PC-9 (cell line): Measurements from ENCODE around the gene VPS39. TPM values are rescaled to one million over a fixed set of nuclear protein-coding genes. Genes with fewer than 3 reads are reported as not detected.

Experiments
- BruUV-seq: library from RNA; stranded (reverse); fragments of 400-500 nt; replicated peaks from 2 replicates; lab custom pipeline; 2021; lab: Mats Ljungman, UMichigan
- CTCF ChIA-PET: fragments of 300-600 bp; sonication (Branson Sonifier 250); formaldehyde crosslinking; loops from one replicate; lab custom pipeline; 2022; ENCODE audit warnings: antibody characterized with exemption; lab: Charles Lee
- POLR2A ChIA-PET: fragments of 300-600 bp; sonication (Branson Sonifier 250); formaldehyde crosslinking; loops from one replicate; lab custom pipeline; 2022; ENCODE audit warnings: antibody characterized with exemption; ENCODE audit not compliant: unreplicated experiment; lab: Charles Lee
- DNase-seq, 2 experiments: peaks; one replicate each; pipeline versions ENCODE4 v3.0.0 to v3.0.0-alpha.2; 2015 to 2022; ENCODE audit warnings: mixed read lengths in 1 of 2
- H2AFZ ChIP-seq: fragments of 200-600 bp; sonication (generic); 2 replicates; pipeline ENCODE4 v1.8.1; 2017; ENCODE audit warnings: antibody characterized with exemption
- H3F3A ChIP-seq: fragments of 200-600 bp; sonication (generic); 2 replicates; pipeline ENCODE4 v1.8.1; 2017; ENCODE audit warnings: antibody characterized with exemption, mild to moderate bottlenecking, low read depth; ENCODE audit not compliant: insufficient read depth
- H3K27ac ChIP-seq: fragments of 200-600 bp; sonication (generic); 2 replicates; pipeline ENCODE4 v1.6.1; 2016; ENCODE audit warnings: mixed run types
- H3K27me3 ChIP-seq: fragments of 200-600 bp; sonication (generic); 2 replicates; pipeline ENCODE4 v1.6.1; 2016; ENCODE audit warnings: low read depth, mixed run types; ENCODE audit not compliant: insufficient read depth
- H3K36me3 ChIP-seq: fragments of 200-600 bp; sonication (generic); 2 replicates; pipeline ENCODE4 v1.6.1; 2016; ENCODE audit warnings: low read depth, mixed run types
- H3K4me1 ChIP-seq: fragments of 200-600 bp; sonication (generic); replicated peaks from 2 replicates; pipeline ENCODE4 v1.6.1; 2016; ENCODE audit warnings: mixed run types; ENCODE audit not compliant: insufficient read depth
- H3K4me2 ChIP-seq: fragments of 200-600 bp; sonication (generic); 2 replicates; pipeline ENCODE4 v1.6.1; 2017; ENCODE audit warnings: mixed run types
- H3K4me3 ChIP-seq: fragments of 200-600 bp; sonication (generic); 2 replicates; pipeline ENCODE4 v1.6.1; 2016; ENCODE audit warnings: mixed run types
- H3K79me2 ChIP-seq: fragments of 200-600 bp; sonication (generic); 2 replicates; pipeline ENCODE4 v1.6.1; 2017; ENCODE audit warnings: low read depth, mixed run types
- H3K9me2 ChIP-seq: fragments of 200-600 bp; sonication (generic); 2 replicates; pipeline ENCODE4 v1.8.1; 2017; ENCODE audit warnings: mild to moderate bottlenecking; ENCODE audit not compliant: insufficient read depth
- H3K9me3 ChIP-seq: fragments of 200-600 bp; sonication (generic); 2 replicates; pipeline ENCODE4 v1.8.1; 2016; ENCODE audit warnings: low read depth; ENCODE audit not compliant: insufficient read depth
- H4K20me1 ChIP-seq: fragments of 200-600 bp; sonication (generic); 2 replicates; pipeline ENCODE4 v1.8.1; 2017; ENCODE audit not compliant: insufficient read depth
- EZH2 ChIP-seq: fragments of 200-600 bp; sonication (generic); IDR thresholded peaks from 2 replicates; pipeline ENCODE4 v1.8.0; 2017; ENCODE audit warnings: antibody characterized with exemption, low read depth
- intact Hi-C: fragments of 100-400 bp; cut with micrococcal nuclease; formaldehyde crosslinking; loops from one replicate; pipeline ENCODE4 v1.10.0; 2022; ENCODE audit not compliant: unreplicated experiment
- total RNA-seq: library from RNA; stranded (reverse); gene quantifications from 2 replicates; pipeline ENCODE4 v1.2.3, GENCODE V29; 2021
- TF ChIP-seq, protein P1 (sequence below): fragments of 200-600 bp; sonication (generic); conservative IDR thresholded peaks from 2 replicates; pipeline ENCODE4 v1.6.1; 2017; ENCODE audit warnings: mixed run types, antibody characterized with exemption, mild to moderate bottlenecking, moderate library complexity

Gene VPS39
- total RNA-seq, 1 experiment from 2014 or later = 57.6 TPM

- TF ChIP-seq, protein P1, sequence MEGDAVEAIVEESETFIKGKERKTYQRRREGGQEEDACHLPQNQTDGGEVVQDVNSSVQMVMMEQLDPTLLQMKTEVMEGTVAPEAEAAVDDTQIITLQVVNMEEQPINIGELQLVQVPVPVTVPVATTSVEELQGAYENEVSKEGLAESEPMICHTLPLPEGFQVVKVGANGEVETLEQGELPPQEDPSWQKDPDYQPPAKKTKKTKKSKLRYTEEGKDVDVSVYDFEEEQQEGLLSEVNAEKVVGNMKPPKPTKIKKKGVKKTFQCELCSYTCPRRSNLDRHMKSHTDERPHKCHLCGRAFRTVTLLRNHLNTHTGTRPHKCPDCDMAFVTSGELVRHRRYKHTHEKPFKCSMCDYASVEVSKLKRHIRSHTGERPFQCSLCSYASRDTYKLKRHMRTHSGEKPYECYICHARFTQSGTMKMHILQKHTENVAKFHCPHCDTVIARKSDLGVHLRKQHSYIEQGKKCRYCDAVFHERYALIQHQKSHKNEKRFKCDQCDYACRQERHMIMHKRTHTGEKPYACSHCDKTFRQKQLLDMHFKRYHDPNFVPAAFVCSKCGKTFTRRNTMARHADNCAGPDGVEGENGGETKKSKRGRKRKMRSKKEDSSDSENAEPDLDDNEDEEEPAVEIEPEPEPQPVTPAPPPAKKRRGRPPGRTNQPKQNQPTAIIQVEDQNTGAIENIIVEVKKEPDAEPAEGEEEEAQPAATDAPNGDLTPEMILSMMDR = no peak
- TF ChIP-seq EZH2 = no peak
- Histone ChIP-seq H3K36me3 (no peaks in the 10 kb centered on the region), H3K9me3 (no peaks in the 10 kb centered on the region), H3K9me2 (no peaks in the 10 kb centered on the region), H3F3A (no peaks in the 10 kb centered on the region), H4K20me1 (no peaks in the 10 kb centered on the region), H3K4me2 (no peak overlapping the region), H3K4me3 (no peak overlapping the region), H3K27ac (no peak overlapping the region), H2AFZ (no peak overlapping the region), H3K27me3 (no peaks in the 10 kb centered on the region), H3K4me1 (no peaks in the 10 kb centered on the region), H3K79me2 (no peaks in the 10 kb centered on the region)
- no peak for DNase-seq
- BruUV-seq = no TSS peak
- intact Hi-C loops = no loop called here
- ChIA-PET CTCF (no interaction called here), POLR2A (no interaction called here)
Observed at GRCh38 chr15:42148808-42149492, 59.2 kb downstream of the VPS39 start.

- H4K20me1 ChIP-seq = no peaks in the 10 kb centered on the region
- POLR2A ChIA-PET = no interaction called here
- no peaks in the 10 kb centered on the region for H3K36me3 ChIP-seq
- CTCF ChIA-PET = interaction anchor here (0.6 kb wide), 1 partner anchor 523 kb away, joined by 3 read pairs; no protein-coding TSS in a partner anchor
- H3K9me3 ChIP-seq = no peaks in the 10 kb centered on the region
- no peak overlapping the region for H3K4me2 ChIP-seq
- no peaks in the 10 kb centered on the region for H3K27me3 ChIP-seq
- H3K27ac ChIP-seq = no peak overlapping the region
- no peaks in the 10 kb centered on the region for H3K79me2 ChIP-seq
- H2AFZ ChIP-seq = no peak overlapping the region
- no peaks in the 10 kb centered on the region for H3F3A ChIP-seq
- DNase-seq = no peak
- no TSS peak for BruUV-seq
- no peak for TF ChIP-seq EZH2
- TF ChIP-seq, protein P1 = no peak
- intact Hi-C loops = no loop called here
- H3K9me2 ChIP-seq = no peaks in the 10 kb centered on the region
- H3K4me1 ChIP-seq = no peaks in the 10 kb centered on the region
- no peak overlapping the region for H3K4me3 ChIP-seq
Observed at GRCh38 chr15:42147431-42147735, 60.7 kb downstream of the VPS39 start.

GRCh38 chr15:42146551-42147430 lies 61.3 kb downstream of the VPS39 start:
- Histone ChIP-seq H3K36me3 (no peaks in the 10 kb centered on the region), H3K4me2 (no peak overlapping the region), H3K27me3 (no peaks in the 10 kb centered on the region), H4K20me1 (no peaks in the 10 kb centered on the region), H3K79me2 (no peaks in the 10 kb centered on the region), H3K27ac (no peak overlapping the region), H3K4me3 (no peak overlapping the region), H3K9me2 (no peaks in the 10 kb centered on the region), H3K9me3 (no peaks in the 10 kb centered on the region), H2AFZ (no peak overlapping the region), H3K4me1 (no peaks in the 10 kb centered on the region), H3F3A (no peaks in the 10 kb centered on the region)
- no TSS peak for BruUV-seq
- ChIA-PET POLR2A (no interaction called here), CTCF (interaction anchor here (0.6 kb wide), 1 partner anchor 524 kb away, joined by 3 read pairs; no protein-coding TSS in a partner anchor)
- TF ChIP-seq EZH2 = no peak
- no peak for DNase-seq
- intact Hi-C loops = no loop called here
